ENCODE results near the gene ZNF93.
"Not testable (repeated sequence)": the region's sequence is repeated elsewhere in the genome, so short reads cannot be mapped to it uniquely, and the experiment has no call there.

The ZNF93 gene

GRCh38 chr19:19946226-19946625 is 45.5 kb downstream of the ZNF93 start:
- Histone ChIP-seq H3K4me1 (ENCODE audit: control insufficient read depth, insufficient read depth, low read length) (no peaks in the 10 kb centered on the region), H3K4me3 (ENCODE audit: low read length) (no peak overlapping the region), H3K9ac (ENCODE audit: low read length) (no peak overlapping the region), H3K9me3 (ENCODE audit: control insufficient read depth, low read length) (no peaks in the 10 kb centered on the region), H3K27me3 (ENCODE audit: control insufficient read depth, insufficient read depth, low read length) (peaks cover 3% of the 10 kb centered on the region), H3K36me3 (ENCODE audit: control insufficient read depth, insufficient read depth, low read length) (no peaks in the 10 kb centered on the region)

DNA sequence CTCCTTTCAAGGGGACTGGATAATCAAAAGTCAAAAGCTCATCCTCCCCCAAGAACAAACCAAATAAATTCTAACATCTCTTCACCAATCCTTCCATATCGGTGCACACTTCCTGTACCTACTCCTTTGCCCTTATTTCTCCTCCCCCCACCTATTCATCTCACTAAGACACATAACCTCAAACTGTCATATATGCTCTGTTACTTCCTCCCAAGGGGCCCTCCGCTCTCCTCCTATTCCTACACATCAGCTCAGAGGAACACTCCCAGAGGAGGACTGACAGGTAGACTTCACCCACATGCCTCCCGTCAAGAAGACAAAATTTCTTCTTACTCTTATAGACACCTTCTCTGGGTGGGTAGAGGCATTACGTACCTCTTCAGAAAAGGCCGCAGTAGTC is 48.1 kb downstream of the ZNF93 start:
- Histone ChIP-seq H3K27me3 (ENCODE audit: control insufficient read depth, insufficient read depth, low read length) (peaks cover 3% of the 10 kb centered on the region), H3K9ac (ENCODE audit: low read length) (no peak overlapping the region), H3K4me1 (ENCODE audit: control insufficient read depth, insufficient read depth, low read length) (no peaks in the 10 kb centered on the region), H3K4me3 (ENCODE audit: low read length) (no peak overlapping the region), H3K9me3 (ENCODE audit: control insufficient read depth, low read length) (no peaks in the 10 kb centered on the region), H3K36me3 (ENCODE audit: control insufficient read depth, insufficient read depth, low read length) (no peaks in the 10 kb centered on the region)

- Histone ChIP-seq H3K36me3 (ENCODE audit: control insufficient read depth, insufficient read depth, low read length) (no peaks in the 10 kb centered on the region), H3K9me3 (ENCODE audit: control insufficient read depth, low read length) (no peaks in the 10 kb centered on the region), H3K4me3 (ENCODE audit: low read length) (no peak overlapping the region), H3K27me3 (ENCODE audit: control insufficient read depth, insufficient read depth, low read length) (no peaks in the 10 kb centered on the region), H3K9ac (ENCODE audit: low read length) (no peak overlapping the region), H3K4me1 (ENCODE audit: control insufficient read depth, insufficient read depth, low read length) (no peaks in the 10 kb centered on the region)
Observed at GRCh38 chr19:19955208-19955607, 54.5 kb downstream of the ZNF93 start.

- H3K36me3 ChIP-seq (ENCODE audit: control insufficient read depth, insufficient read depth, low read length), result no peaks in the 10 kb centered on the region
- no peaks in the 10 kb centered on the region for H3K27me3 ChIP-seq (ENCODE audit: control insufficient read depth, insufficient read depth, low read length)
- H3K4me1 ChIP-seq (ENCODE audit: control insufficient read depth, insufficient read depth, low read length), result no peaks in the 10 kb centered on the region
- H3K9me3 ChIP-seq (ENCODE audit: control insufficient read depth, low read length), result no peaks in the 10 kb centered on the region
- H3K4me3 ChIP-seq (ENCODE audit: low read length), result no peak overlapping the region
- H3K9ac ChIP-seq (ENCODE audit: low read length), result no peak overlapping the region
Observed at GRCh38 chr19:19956434-19957075, 55.8 kb downstream of the ZNF93 start.

DNA sequence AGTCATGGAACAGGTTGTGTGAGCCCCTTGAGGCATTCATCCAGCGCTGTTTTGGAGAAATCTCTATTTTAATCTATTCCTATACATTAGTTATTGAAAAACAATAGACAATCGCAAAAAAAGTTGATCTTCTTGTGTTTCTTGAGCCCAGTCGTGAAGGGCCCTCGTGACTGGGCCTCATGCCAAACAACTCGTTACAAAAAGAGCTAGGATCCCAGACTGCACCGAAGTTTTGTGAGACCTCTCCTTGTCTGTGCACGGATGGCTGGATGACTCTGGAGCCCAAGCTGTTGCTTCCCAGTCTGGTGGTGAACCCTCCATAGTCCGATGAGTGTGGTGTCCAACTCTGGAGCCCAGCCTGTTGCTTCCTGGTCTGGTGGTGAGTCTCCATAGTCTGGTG is 57.0 kb downstream of the ZNF93 start:
- not testable (repeated sequence) for H3K9ac ChIP-seq (ENCODE audit: low read length); H3K4me3 ChIP-seq (ENCODE audit: low read length); H3K36me3 ChIP-seq (ENCODE audit: control insufficient read depth, insufficient read depth, low read length); H3K27me3 ChIP-seq (ENCODE audit: control insufficient read depth, insufficient read depth, low read length); H3K4me1 ChIP-seq (ENCODE audit: control insufficient read depth, insufficient read depth, low read length); H3K9me3 ChIP-seq (ENCODE audit: control insufficient read depth, low read length)

DNA sequence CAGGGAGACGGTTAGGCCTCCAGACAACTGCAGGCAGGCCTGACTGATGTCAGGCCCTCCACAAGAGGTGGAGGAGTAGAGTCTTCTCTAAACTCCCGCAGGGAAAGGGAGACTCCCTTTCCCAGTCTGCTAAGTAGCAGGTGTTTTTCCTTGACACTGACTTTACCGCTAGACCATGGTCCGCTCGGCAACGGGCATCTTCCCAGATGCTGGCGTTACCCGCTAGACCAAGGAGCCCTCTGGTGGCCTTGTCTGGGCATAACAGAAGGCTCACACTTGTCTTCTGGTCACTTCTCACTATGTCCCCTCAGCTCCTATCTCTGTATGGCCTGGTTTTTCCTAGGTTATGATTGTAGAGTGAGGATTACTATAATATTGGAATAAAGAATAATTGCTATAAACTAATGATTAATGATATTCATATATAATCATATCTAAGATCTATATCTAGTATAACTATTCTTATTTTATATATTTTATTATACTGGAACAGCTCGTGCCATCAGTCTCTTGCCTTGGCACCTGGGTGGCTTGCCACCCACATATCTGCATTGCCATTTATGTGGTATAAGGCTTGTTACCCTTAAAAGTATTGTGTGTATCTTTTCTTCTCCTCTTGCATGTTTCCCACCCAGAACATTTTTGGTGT is 58.5 kb downstream of the ZNF93 start:
- H3K36me3 ChIP-seq (ENCODE audit: control insufficient read depth, insufficient read depth, low read length); H3K4me3 ChIP-seq (ENCODE audit: low read length); H3K4me1 ChIP-seq (ENCODE audit: control insufficient read depth, insufficient read depth, low read length); H3K27me3 ChIP-seq (ENCODE audit: control insufficient read depth, insufficient read depth, low read length); H3K9me3 ChIP-seq (ENCODE audit: control insufficient read depth, low read length); H3K9ac ChIP-seq (ENCODE audit: low read length): not testable (repeated sequence)

GRCh38 chr19:19964416-19964815 is 63.7 kb downstream of the ZNF93 start:
- no peaks in the 10 kb centered on the region for H3K27me3 ChIP-seq (ENCODE audit: control insufficient read depth, insufficient read depth, low read length)
- H3K4me1 ChIP-seq (ENCODE audit: control insufficient read depth, insufficient read depth, low read length), result no peaks in the 10 kb centered on the region
- H3K36me3 ChIP-seq (ENCODE audit: control insufficient read depth, insufficient read depth, low read length), result no peaks in the 10 kb centered on the region
- H3K9me3 ChIP-seq (ENCODE audit: control insufficient read depth, low read length), result no peaks in the 10 kb centered on the region
- no peak overlapping the region for H3K9ac ChIP-seq (ENCODE audit: low read length)
- no peak overlapping the region for H3K4me3 ChIP-seq (ENCODE audit: low read length)

GRCh38 chr19:19966126-19966525 is 65.4 kb downstream of the ZNF93 start:
- not testable (repeated sequence) for H3K4me3 ChIP-seq (ENCODE audit: low read length); H3K27me3 ChIP-seq (ENCODE audit: control insufficient read depth, insufficient read depth, low read length); H3K4me1 ChIP-seq (ENCODE audit: control insufficient read depth, insufficient read depth, low read length); H3K36me3 ChIP-seq (ENCODE audit: control insufficient read depth, insufficient read depth, low read length); H3K9me3 ChIP-seq (ENCODE audit: control insufficient read depth, low read length); H3K9ac ChIP-seq (ENCODE audit: low read length)

GRCh38 chr19:19966862-19967261 is 66.1 kb downstream of the ZNF93 start:
- H3K9me3 ChIP-seq (ENCODE audit: control insufficient read depth, low read length), result no peaks in the 10 kb centered on the region
- H3K27me3 ChIP-seq (ENCODE audit: control insufficient read depth, insufficient read depth, low read length), result no peaks in the 10 kb centered on the region
- no peak overlapping the region for H3K4me3 ChIP-seq (ENCODE audit: low read length)
- no peaks in the 10 kb centered on the region for H3K36me3 ChIP-seq (ENCODE audit: control insufficient read depth, insufficient read depth, low read length)
- H3K4me1 ChIP-seq (ENCODE audit: control insufficient read depth, insufficient read depth, low read length), result no peaks in the 10 kb centered on the region
- H3K9ac ChIP-seq (ENCODE audit: low read length), result no peak overlapping the region
